ENCODE measurements around the gene TRAF3. TPM values are rescaled to one million over a fixed set of nuclear protein-coding genes. Genes with fewer than 3 reads are reported as not detected.

TRAF3 gene
- polyA plus RNA-seq, 1 of the 3 experiments (the other 2 are of a cell fraction) = 17.9 TPM

- TF ChIP-seq FOSL2 (IDR thresholded peaks at IDR 0.05; ENCODE audit: borderline replicate concordance, low read depth) (no peak), CTCF (IDR thresholded peaks at IDR 0.05) (peak; percentile 12; the same call in 1 of the 2 replicates)
- Histone ChIP-seq H3K9ac (no peak overlapping the region), H3K4me3 (ENCODE audit: low read depth in 2 of 2, low read length in 1 of 2) (no peak overlapping the region), H3K9me2 (no peaks in the 10 kb centered on the region), H4K20me1 (ENCODE audit: insufficient read depth) (no peaks in the 10 kb centered on the region), H3K27ac (ENCODE audit: low read depth in 2 of 2, low read length in 1 of 2) (no peak overlapping the region), H2AFZ (ENCODE audit: low read depth) (no peak overlapping the region), H3F3A (replicated peaks; ENCODE audit: insufficient read depth) (no peaks in the 10 kb centered on the region), H3K4me1 (ENCODE audit: control insufficient read depth in 1 of 2, insufficient read depth in 2 of 2, low read depth in 1 of 2, low read length in 1 of 2) (peaks cover 0 to 8% of the 10 kb centered on the region in 2 experiments; a peak in 1 of 4 replicates), H3K4me2 (no peak overlapping the region), H3K36me3 (replicated peaks in 1 of 2; ENCODE audit: control insufficient read depth in 1 of 2, insufficient read depth in 2 of 2, low read length in 1 of 2) (no peaks in the 10 kb centered on the region), H3K27me3 (ENCODE audit: insufficient read depth) (peaks cover 5% of the 10 kb centered on the region; the same call in 1 of the 2 replicates), H3K9me3 (no peaks in the 10 kb centered on the region), H3K79me2 (ENCODE audit: insufficient read depth) (no peaks in the 10 kb centered on the region)
- ChIA-PET POLR2A (no interaction called here), CTCF (interaction anchor here (1.0 to 1.6 kb wide), 4 partner anchors 10 to 231 kb away, joined by 3 to 5 read pairs (median 4); no protein-coding TSS in a partner anchor)
- 78% methylated on average over 22 of the region's 25 CpGs for WGBS (ENCODE audit: low lambda C conversion rate)
- DNase-seq = no peak
Observed at GRCh38 chr14:102924632-102925588, 147.7 kb downstream of the TRAF3 start.

GRCh38 chr14:102925646-102926045 is 148.4 kb downstream of the TRAF3 start:
- Histone ChIP-seq H2AFZ (ENCODE audit: low read depth) (no peak overlapping the region), H3K9ac (no peak overlapping the region), H3K27me3 (ENCODE audit: insufficient read depth) (peaks cover 5% of the 10 kb centered on the region; the same call in 1 of the 2 replicates), H3K4me3 (ENCODE audit: low read depth in 2 of 2, low read length in 1 of 2) (no peak overlapping the region), H3K79me2 (ENCODE audit: insufficient read depth) (no peaks in the 10 kb centered on the region), H3K9me2 (no peaks in the 10 kb centered on the region), H4K20me1 (ENCODE audit: insufficient read depth) (no peaks in the 10 kb centered on the region), H3K27ac (ENCODE audit: low read depth in 2 of 2, low read length in 1 of 2) (no peak overlapping the region), H3K4me2 (no peak overlapping the region), H3F3A (replicated peaks; ENCODE audit: insufficient read depth) (no peaks in the 10 kb centered on the region), H3K36me3 (replicated peaks in 1 of 2; ENCODE audit: control insufficient read depth in 1 of 2, insufficient read depth in 2 of 2, low read length in 1 of 2) (no peaks in the 10 kb centered on the region), H3K4me1 (ENCODE audit: control insufficient read depth in 1 of 2, insufficient read depth in 2 of 2, low read depth in 1 of 2, low read length in 1 of 2) (peaks cover 0 to 8% of the 10 kb centered on the region in 2 experiments; a peak in 1 of 4 replicates), H3K9me3 (no peaks in the 10 kb centered on the region)
- CTCF ChIA-PET = interaction anchor here (1.6 kb wide), 1 partner anchor 9 kb away, joined by 4 read pairs; no protein-coding TSS in a partner anchor
- no peak for DNase-seq
- POLR2A ChIA-PET = no interaction called here
- 90% methylated on average over 8 of the region's 11 CpGs for WGBS (ENCODE audit: low lambda C conversion rate)
- TF ChIP-seq RFX5 (IDR thresholded peaks at IDR 0.05; ENCODE audit: low read length) = no peak
- TF ChIP-seq USF2 (IDR thresholded peaks at IDR 0.05; ENCODE audit: borderline replicate concordance, low read depth, low read length) = no peak
- no peak for TF ChIP-seq CHD2 (IDR thresholded peaks at IDR 0.05; ENCODE audit: low read length, partially characterized antibody)
- TF ChIP-seq GABPA (IDR thresholded peaks at IDR 0.05; ENCODE audit: low read depth) = no peak
- TF ChIP-seq MXI1 (IDR thresholded peaks at IDR 0.05; ENCODE audit: low read depth, low read length) = no peak

Data from SK-N-SH (cell line).